Mononuclear cell (primary cell): ENCODE results near the gene OVOL3. TPM values are rescaled to one million over a fixed set of nuclear protein-coding genes. Genes with fewer than 3 reads are reported as not detected.
"Not testable (repeated sequence)": the region's sequence is repeated elsewhere in the genome, so short reads cannot be mapped to it uniquely, and the experiment has no call there.

Experiments
- H3K27me3 ChIP-seq: 2 replicates; pipeline ENCODE4 v1.6.0; 2011; ENCODE audit warnings: low read length, control low read depth; ENCODE audit not compliant: insufficient read depth
- H3K4me1 ChIP-seq: 2 replicates; pipeline ENCODE4 v1.5.1; 2011; ENCODE audit warnings: mild to moderate bottlenecking, low read length, control low read depth; ENCODE audit not compliant: insufficient read depth
- H3K4me3 ChIP-seq: 2 replicates; pipeline ENCODE4 v1.5.1; 2011; ENCODE audit warnings: mild to moderate bottlenecking, low read length, moderate library complexity
- H3K9me3 ChIP-seq: 2 replicates; pipeline ENCODE4 v1.5.1; 2011; ENCODE audit warnings: low read depth, mild to moderate bottlenecking, control low read depth, low read length
- total RNA-seq: library from RNA; depleted of rRNA; stranded (reverse); fragments of >200 nt; gene quantifications from one replicate; pipeline ENCODE4 v1.2.3, GENCODE V29; 2012

OVOL3 gene
- total RNA-seq, result not detected

GRCh38 chr19:36110487-36111199 is at the start of gene OVOL3:
TSS of gene OVOL3 (plus strand) at chr19:36111143. CDS start at chr19:36111203, 60 bp downstream.
- H3K4me1 ChIP-seq, result peaks cover 14% of the 10 kb centered on the region
- H3K9me3 ChIP-seq, result no peaks in the 10 kb centered on the region
- H3K4me3 ChIP-seq, result no peak within 1 kb of the TSS
- H3K27me3 ChIP-seq, result no peaks in the 10 kb centered on the region

GRCh38 chr19:36061367-36061766 is 49.6 kb upstream of the OVOL3 start:
- no peak overlapping the region for H3K4me3 ChIP-seq

GRCh38 chr19:36064826-36065225 is 46.1 kb upstream of the OVOL3 start:
- H3K9me3 ChIP-seq, result no peaks in the 10 kb centered on the region
- no peak overlapping the region for H3K4me3 ChIP-seq
- H3K4me1 ChIP-seq, result no peaks in the 10 kb centered on the region
- H3K27me3 ChIP-seq, result no peaks in the 10 kb centered on the region

More at GRCh38 chr19:36061367-36061766, 49.6 kb upstream of the OVOL3 start:
- Histone ChIP-seq H3K4me1 (peaks cover under 1% of the 10 kb centered on the region), H3K9me3 (no peaks in the 10 kb centered on the region), H3K27me3 (no peaks in the 10 kb centered on the region)

DNA sequence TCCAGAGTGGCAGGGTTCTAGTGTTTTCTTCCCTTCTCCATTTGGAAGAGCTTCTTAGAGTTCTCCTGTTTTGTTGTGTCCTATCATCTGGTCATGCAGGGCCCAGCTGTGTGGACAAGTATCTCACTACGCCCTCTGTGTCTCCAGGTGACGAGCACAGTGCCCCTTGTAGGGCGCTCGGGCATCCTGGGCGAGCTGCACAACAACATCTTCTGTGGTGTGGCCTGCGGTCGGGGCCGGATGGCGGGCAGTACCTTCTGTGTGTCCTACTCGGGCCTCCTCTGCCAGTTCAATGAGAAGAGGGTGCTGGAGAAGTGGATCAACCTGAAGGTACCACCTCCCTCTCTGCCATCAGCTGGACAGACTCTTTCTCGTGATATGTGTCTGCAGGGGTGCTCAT is 43.3 kb upstream of the OVOL3 start:
- Histone ChIP-seq H3K9me3 (no peaks in the 10 kb centered on the region), H3K4me1 (no peaks in the 10 kb centered on the region), H3K4me3 (no peak overlapping the region), H3K27me3 (no peaks in the 10 kb centered on the region)

DNA sequence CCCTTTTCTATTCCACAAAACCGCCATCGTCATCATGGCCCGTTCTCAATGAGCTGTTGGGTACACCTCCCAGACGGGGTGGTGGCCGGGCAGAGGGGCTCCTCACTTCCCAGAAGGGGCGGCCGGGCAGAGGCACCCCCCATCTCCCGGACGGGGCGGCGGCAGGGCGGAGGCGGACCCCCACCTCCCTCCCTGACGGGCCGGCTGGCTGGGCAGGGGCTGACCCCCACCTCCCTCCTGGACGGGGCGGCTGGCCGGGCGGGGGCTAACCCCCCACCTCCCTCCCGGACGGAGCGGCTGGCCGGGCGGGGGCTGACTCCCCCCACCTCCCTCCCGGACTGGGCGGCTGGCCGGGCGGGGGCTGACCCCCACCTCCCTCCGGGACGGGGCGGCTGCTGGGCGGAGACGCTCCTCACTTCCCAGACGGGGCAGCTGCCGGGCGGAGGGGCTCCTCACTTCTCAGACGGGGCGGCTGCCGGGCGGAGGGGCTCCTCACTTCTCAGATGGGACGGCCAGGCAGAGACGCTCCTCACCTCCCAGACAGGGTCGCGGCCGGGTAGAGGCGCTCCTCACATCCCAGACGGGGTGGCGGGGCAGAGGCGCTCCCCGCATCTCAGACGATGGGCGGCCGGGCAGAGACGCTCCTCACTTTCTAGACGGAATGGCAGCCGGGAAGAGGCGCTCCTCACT is 42.0 kb upstream of the OVOL3 start:
- H3K9me3 ChIP-seq, H3K27me3 ChIP-seq, H3K4me3 ChIP-seq, H3K4me1 ChIP-seq: not testable (repeated sequence)

DNA sequence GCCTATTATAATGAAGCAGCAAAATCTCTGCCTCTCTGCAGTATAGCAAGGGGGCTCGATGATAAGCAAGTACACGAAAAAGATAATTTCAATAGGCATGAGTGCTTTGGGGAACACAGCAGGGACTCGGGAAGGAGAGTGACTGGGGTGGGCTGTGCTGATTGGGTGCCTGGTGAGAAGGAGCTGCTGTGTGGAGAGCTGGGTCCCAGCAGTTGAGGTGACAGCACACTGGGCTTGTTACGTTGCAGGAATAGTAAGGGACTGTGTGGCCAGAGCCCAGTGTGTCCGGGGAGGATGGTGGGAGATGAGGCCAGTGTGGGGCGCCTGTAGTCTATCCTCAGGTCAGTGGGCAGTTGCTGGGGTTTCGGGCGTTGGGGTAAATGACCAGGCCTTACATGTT is 38.9 kb upstream of the OVOL3 start:
- no peaks in the 10 kb centered on the region for H3K27me3 ChIP-seq
- no peaks in the 10 kb centered on the region for H3K9me3 ChIP-seq
- H3K4me3 ChIP-seq, result no peak overlapping the region
- no peaks in the 10 kb centered on the region for H3K4me1 ChIP-seq

DNA sequence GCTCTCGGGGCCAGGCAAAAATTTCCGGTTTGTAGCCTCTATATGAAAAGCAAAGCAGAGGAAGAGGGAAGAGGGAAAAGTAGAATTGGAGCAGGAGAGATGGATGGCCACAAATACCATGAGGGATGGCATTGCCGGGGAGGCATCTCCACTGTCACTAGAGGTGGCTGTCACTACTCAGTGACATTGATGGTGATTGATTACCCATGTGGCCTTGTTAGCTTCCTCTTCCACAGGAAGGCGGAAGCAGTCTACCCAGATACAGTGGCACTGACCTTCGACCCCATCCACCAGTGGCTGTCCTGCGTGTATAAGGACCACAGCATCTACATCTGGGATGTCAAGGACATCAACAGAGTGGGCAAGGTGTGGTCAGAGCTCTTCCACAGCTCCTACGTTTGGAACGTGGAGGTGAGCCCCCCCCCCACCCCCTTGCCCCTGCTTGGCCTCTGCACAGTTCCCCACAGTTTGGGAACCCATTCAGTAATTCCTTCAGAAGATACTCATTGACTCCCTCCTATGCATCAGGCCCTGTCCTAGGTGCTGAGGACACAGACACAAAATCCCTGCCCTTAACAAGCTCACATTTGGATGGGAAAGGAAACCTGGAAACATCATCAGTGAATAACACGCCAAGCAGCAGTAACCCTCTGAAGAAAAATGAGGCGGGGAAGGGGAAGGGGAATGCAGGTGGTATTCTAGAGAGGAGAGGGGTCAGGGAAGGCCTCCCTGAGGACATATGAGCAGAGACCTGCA is 37.6 kb upstream of the OVOL3 start:
- Histone ChIP-seq H3K4me1 (no peaks in the 10 kb centered on the region), H3K27me3 (no peaks in the 10 kb centered on the region), H3K9me3 (no peaks in the 10 kb centered on the region), H3K4me3 (no peak overlapping the region)

DNA sequence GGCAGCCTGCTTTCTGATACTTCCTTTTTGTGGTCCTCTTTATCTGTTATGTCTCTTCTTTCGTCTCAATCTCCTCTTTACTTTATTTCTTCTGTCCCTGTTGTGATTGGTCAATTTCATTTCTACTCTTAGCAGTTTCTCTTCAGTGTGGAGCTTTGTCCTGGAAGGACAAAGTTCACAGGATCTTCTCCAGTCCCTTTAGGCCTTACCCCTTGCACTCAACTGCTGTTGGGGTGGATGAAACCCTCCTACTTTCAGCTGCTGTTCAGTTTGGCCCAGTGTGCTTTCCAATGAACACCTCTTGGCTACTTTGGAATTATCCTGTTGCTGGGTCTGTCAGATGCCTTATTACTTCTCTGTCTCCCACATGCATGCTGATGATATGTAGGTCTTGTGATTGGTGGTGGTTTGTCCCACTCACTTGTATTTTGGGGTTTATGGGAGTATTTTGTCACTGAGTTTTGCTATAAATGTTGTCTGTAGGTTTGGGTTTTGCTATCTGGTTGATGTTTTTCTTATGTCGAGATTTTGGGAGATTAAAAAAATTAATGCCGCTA is 31.5 kb upstream of the OVOL3 start:
- Histone ChIP-seq H3K4me3 (no peak overlapping the region), H3K9me3 (no peaks in the 10 kb centered on the region), H3K4me1 (no peaks in the 10 kb centered on the region), H3K27me3 (no peaks in the 10 kb centered on the region)

GRCh38 chr19:36081385-36081784 is 29.6 kb upstream of the OVOL3 start:
- Histone ChIP-seq H3K9me3 (no peaks in the 10 kb centered on the region), H3K4me3 (no peak overlapping the region), H3K27me3 (no peaks in the 10 kb centered on the region), H3K4me1 (no peaks in the 10 kb centered on the region)

DNA sequence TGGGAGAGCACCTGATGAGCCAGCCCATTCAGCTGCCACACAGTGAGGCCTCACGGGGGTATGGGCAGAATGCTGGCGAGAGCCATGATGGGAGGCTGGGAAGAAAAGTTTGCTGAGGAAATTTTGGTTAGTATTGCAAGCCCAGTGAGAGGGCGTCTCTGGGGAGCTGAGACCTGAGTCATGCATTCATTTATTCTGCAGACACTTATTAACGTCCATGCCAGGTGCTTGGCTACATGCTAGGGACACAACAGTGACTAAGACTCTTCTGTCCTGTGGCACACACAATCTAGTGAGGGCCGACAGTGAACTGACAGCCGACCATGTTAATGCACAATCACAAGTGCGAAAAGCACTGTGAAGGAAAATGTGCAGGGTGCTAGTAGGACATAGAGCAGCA is 29.0 kb upstream of the OVOL3 start:
- Histone ChIP-seq H3K4me3 (no peak overlapping the region), H3K4me1 (no peaks in the 10 kb centered on the region), H3K9me3 (no peaks in the 10 kb centered on the region), H3K27me3 (no peaks in the 10 kb centered on the region)

DNA sequence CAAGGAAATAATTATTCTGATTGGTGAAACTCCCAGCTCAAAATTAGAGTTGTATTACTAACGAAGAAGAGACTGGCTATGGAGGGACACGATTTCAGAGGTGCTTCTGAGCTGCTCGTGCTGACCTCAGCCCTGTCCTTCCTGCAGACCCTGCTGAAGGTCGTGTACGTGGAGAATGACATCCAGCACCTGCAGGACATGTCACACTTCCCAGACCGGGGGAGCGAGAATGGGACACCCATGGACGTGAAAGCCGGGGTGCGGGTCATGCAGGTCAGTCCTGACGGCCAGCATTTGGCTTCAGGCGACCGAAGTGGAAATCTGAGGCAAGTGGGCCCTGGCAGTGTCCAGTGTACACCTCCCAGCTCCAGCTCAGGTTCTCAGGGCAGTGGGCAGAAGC is 28.0 kb upstream of the OVOL3 start:
- Histone ChIP-seq H3K4me1 (no peaks in the 10 kb centered on the region), H3K4me3 (no peak overlapping the region), H3K27me3 (no peaks in the 10 kb centered on the region), H3K9me3 (no peaks in the 10 kb centered on the region)

GRCh38 chr19:36084231-36085009 is 26.5 kb upstream of the OVOL3 start:
- no peak overlapping the region for H3K4me3 ChIP-seq
- H3K27me3 ChIP-seq, result no peaks in the 10 kb centered on the region
- no peaks in the 10 kb centered on the region for H3K9me3 ChIP-seq
- no peaks in the 10 kb centered on the region for H3K4me1 ChIP-seq

- Histone ChIP-seq H3K4me3 (no peak overlapping the region), H3K9me3 (no peaks in the 10 kb centered on the region), H3K4me1 (no peaks in the 10 kb centered on the region), H3K27me3 (no peaks in the 10 kb centered on the region)
Observed at GRCh38 chr19:36086326-36086725, 24.6 kb upstream of the OVOL3 start.

- Histone ChIP-seq H3K27me3 (no peaks in the 10 kb centered on the region), H3K4me1 (no peaks in the 10 kb centered on the region), H3K9me3 (no peaks in the 10 kb centered on the region), H3K4me3 (no peak overlapping the region)
Observed at GRCh38 chr19:36089847-36090246, 21.1 kb upstream of the OVOL3 start.
